ENCODE results near the gene NWD2.

- no peak for TF ChIP-seq CTCF (IDR thresholded peaks at IDR 0.05; ENCODE audit: borderline replicate concordance, extremely low read depth, low read length, poor library complexity, severe bottlenecking)
- no peak for TF ChIP-seq EZH2 (IDR thresholded peaks at IDR 0.05; ENCODE audit: borderline replicate concordance, low read depth, low read length, severe bottlenecking)
Measured at GRCh38 chr4:37463033-37463856, 218.7 kb downstream of the NWD2 start.
